Measurements from ENCODE around the gene MCF2L.

Gene MCF2L

DNA sequence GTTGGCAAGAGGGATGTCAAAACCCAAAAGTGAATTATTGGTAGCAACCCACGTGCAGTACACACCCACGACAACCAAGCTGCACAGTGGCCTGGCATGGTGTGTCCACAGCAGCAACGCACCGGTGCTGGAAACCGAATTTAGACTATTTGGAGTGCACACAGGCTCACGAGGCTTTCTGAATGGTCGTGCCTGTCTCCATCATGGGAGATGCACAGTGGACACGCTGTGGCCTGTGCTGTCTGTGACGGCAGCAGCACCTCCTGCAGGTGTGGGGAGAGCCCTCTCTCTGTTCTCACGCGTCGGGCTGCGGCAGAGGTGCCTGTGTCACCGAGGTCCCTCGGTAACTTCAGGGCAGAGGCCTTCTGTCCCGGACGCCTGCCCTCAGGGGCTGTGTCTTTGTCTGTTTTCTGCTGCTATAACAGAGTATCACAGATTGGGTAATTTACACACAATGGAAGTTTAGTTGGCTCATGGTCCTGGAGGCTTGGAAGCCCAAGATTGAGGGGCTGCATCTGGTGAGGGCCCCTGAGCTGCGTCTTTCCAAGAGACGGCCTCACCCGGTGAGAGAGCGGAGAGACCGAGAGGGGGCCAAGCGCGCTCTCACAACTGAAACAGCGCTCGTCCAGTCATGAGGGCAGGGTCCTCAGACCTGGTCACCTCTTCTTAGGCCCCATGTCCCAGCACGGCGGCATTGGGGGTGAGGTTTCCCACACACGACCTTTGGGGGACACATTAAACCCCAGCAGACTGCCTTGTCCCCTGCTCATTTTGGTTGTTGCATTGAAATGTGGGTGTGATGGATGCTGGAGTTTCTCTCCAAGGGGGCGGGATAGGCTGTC, 9.1 kb upstream of the MCF2L start:
- TF ChIP-seq, protein P1, sequence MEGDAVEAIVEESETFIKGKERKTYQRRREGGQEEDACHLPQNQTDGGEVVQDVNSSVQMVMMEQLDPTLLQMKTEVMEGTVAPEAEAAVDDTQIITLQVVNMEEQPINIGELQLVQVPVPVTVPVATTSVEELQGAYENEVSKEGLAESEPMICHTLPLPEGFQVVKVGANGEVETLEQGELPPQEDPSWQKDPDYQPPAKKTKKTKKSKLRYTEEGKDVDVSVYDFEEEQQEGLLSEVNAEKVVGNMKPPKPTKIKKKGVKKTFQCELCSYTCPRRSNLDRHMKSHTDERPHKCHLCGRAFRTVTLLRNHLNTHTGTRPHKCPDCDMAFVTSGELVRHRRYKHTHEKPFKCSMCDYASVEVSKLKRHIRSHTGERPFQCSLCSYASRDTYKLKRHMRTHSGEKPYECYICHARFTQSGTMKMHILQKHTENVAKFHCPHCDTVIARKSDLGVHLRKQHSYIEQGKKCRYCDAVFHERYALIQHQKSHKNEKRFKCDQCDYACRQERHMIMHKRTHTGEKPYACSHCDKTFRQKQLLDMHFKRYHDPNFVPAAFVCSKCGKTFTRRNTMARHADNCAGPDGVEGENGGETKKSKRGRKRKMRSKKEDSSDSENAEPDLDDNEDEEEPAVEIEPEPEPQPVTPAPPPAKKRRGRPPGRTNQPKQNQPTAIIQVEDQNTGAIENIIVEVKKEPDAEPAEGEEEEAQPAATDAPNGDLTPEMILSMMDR (IDR thresholded peaks at IDR 0.05; ENCODE audit: borderline replicate concordance, control extremely low read depth, extremely low read depth, insufficient read depth, missing control alignments) = no peak
- DNase-seq (ENCODE audit: low spot score) = no peak
- in situ Hi-C loops (cut with MboI; ENCODE audit: low sequenced_read_pairs, unreplicated experiment) = no loop called here

DNA sequence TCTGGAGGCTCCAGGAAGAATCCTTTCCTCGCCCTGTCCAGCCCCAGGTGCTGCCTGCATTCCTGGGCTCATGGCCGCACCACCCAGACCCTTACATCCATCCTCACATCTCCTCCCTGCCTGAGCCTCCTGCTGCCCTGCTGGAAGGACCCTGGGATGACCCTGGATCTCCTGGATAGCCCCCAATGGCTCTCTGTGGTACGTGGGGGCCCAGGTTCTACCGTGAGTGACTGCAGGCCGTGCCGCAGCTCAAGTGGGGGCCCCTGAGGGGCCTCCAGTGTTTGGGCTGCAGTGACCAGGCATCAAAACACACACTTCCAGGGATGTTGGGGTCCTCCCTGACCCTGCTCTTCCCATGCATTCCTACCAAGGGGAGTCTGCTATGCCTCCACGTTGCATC, 8.3 kb upstream of the MCF2L start:
- DNase-seq (ENCODE audit: low spot score) = no peak
- TF ChIP-seq, protein P1 (IDR thresholded peaks at IDR 0.05; ENCODE audit: borderline replicate concordance, control extremely low read depth, extremely low read depth, insufficient read depth, missing control alignments) = no peak

DNA sequence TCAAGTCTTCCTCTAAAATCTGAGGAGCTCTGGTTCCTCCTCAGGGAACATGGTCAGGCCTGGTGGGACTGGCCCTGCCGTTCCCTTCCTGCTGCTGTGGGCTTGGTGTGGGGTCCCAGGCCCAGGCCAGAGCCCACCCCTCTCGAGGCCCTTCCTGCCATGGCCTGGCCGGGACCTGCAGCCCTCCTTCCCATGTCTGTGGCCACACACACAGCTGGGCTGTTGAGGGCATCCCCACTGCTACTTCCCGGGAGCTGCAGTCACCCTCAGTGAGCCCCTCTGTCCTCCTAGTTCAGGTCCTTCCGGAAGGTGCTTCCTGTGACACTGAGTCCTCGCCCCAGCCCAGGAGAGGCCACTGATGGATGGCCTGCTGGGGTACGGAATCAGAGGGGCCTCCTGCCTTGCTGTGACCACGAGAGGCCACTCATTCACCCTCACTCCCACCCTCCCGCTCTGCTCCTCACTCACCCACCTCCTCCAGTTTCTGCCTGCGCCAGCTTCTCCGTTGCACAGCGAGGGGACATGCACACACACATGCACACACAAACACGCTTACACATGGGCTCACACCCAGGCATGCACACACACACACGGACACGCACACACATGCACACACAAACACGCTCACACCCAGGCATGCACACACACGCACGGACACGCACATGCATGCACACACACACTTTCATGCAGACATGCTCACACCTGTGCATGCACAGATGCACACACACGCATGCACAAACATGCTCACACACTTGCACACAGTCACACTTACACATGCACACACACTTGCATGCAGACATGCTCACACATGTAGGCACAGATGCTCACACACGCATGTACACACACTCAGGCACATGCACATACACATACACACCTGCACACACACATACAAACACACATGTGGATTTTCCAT, 7.3 kb upstream of the MCF2L start:
- TF ChIP-seq, protein P1 (IDR thresholded peaks at IDR 0.05; ENCODE audit: borderline replicate concordance, control extremely low read depth, extremely low read depth, insufficient read depth, missing control alignments) = no peak
- in situ Hi-C loops (cut with MboI; ENCODE audit: low sequenced_read_pairs, unreplicated experiment) = no loop called here
- DNase-seq (ENCODE audit: low spot score) = no peak

More for the DNA sequence above, 8.3 kb upstream of the MCF2L start:
- in situ Hi-C loops (cut with MboI; ENCODE audit: low sequenced_read_pairs, unreplicated experiment) = no loop called here

DNA sequence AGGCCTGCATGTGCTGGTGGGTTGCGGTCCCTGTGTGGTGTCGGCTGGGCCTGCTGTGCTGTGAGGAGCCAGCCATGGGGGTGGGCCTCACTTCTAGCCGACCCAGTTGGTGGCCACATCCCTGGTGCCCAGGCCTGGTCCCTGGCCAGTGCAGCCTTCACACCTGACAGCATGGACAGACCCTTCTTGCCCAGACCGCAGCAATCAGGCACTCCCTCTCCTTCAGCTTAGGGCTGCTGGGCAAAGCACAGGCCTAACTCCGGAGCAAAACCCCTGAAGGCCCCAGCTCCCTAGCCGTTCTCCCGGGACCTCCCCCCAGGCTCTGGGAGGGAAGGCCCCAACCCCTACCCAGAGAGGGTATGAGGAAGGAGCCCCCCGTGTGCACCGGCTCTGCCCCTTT, 6.6 kb upstream of the MCF2L start:
- in situ Hi-C loops (cut with MboI; ENCODE audit: low sequenced_read_pairs, unreplicated experiment) = no loop called here
- DNase-seq (ENCODE audit: low spot score) = no peak
- TF ChIP-seq, protein P1 (IDR thresholded peaks at IDR 0.05; ENCODE audit: borderline replicate concordance, control extremely low read depth, extremely low read depth, insufficient read depth, missing control alignments) = no peak

DNA sequence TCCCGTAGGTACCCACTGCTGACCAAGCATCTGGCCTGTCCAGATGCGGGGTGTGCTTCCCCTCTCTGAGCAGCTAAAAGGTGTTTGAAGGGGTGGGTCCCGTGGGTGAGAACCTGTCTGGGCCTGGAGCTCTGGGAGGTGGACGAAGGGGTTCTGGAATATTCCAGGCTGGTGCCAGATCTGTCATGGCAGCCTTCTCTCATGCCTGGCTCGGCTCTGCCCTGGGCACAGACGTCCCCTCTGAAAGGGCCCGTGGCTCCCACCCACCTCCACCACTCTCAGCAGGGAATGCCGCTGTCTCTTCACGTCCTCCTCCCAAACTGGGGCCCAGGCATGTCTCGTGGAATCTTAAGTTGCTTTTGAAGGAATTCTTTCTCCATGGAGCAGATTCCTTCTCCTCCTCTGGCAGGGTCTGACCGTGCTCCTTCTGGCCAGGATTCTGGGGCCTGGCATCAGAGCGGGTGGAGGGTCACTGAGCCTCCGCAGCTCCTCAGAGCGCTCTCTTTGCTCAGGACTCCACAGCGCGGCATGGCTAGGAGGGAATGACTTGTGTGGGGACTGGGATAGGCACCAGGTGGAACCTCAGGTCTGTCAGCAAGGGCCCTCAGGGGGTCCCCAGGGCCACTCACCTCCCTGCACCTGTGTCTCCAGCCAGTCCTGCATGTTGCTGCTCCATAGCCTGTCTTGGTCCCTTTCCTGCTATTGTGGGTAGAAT, 5.9 kb upstream of the MCF2L start:
- DNase-seq (ENCODE audit: low spot score) = no peak
- TF ChIP-seq, protein P1 (IDR thresholded peaks at IDR 0.05; ENCODE audit: borderline replicate concordance, control extremely low read depth, extremely low read depth, insufficient read depth, missing control alignments) = no peak
- in situ Hi-C loops (cut with MboI; ENCODE audit: low sequenced_read_pairs, unreplicated experiment) = no loop called here

DNA sequence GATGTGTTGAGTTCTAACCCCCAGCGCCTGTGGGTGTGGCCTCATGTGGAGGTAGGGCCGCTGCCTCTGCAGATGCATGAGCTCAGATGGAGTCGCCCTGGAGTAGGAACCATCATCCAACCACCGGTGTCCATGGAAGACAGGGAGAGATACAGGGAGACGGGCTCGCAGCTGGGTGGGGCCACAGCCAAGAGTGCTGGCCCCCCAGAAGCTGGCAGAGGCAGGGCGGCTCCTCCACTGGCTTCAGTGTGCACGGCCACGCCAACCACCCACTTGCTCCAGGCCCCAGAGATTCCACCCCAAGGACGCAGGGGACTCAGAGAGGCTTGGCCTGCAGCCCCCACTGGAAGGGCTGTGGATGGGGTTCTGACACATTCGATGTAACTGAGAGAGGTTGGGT, 5.4 kb upstream of the MCF2L start:
- in situ Hi-C loops (cut with MboI; ENCODE audit: low sequenced_read_pairs, unreplicated experiment) = no loop called here
- no peak for DNase-seq (ENCODE audit: low spot score)
- TF ChIP-seq, protein P1 (IDR thresholded peaks at IDR 0.05; ENCODE audit: borderline replicate concordance, control extremely low read depth, extremely low read depth, insufficient read depth, missing control alignments) = no peak
